Stimulated activated naive CD4-positive, alpha-beta T cell treated with Interleukin-2 at 50 U/mL for 16 hours (primary cell): ENCODE measurements around the gene CMTM1.
A peak's percentile ranks its signal among the peaks of the same experiment; 100 is the strongest.

ENCODE experiments used
- DNase-seq: peaks from one replicate; lab custom pipeline; 2025; lab: John Stamatoyannopoulos, UW

CMTM1 gene

GRCh38 chr16:66538910-66539309 lies 27.3 kb upstream of the CMTM1 start:
- DNase-seq: no peak

- no peak for DNase-seq
These were observed 26.4 kb upstream of the CMTM1 start for GRCh38 chr16:66539623-66540469.

GRCh38 chr16:66541388-66542355 lies 24.6 kb upstream of the CMTM1 start:
- no peak for DNase-seq

GRCh38 chr16:66542396-66542795 lies 23.8 kb upstream of the CMTM1 start:
- no peak for DNase-seq

GRCh38 chr16:66543541-66543940 lies 22.7 kb upstream of the CMTM1 start:
- DNase-seq: no peak

GRCh38 chr16:66544016-66544757 lies 22.1 kb upstream of the CMTM1 start:
- DNase-seq: no peak

- DNase-seq: no peak
These were observed 18.9 kb upstream of the CMTM1 start for GRCh38 chr16:66547101-66547989.

GRCh38 chr16:66548068-66548467 lies 18.2 kb upstream of the CMTM1 start:
- no peak for DNase-seq

GRCh38 chr16:66548868-66549267 lies 17.4 kb upstream of the CMTM1 start:
- DNase-seq: no peak

- DNase-seq: peak; percentile 65
These were observed 16.7 kb upstream of the CMTM1 start, which contains the start of gene TK2 for GRCh38 chr16:66549284-66550131. TSS of gene TK2 (minus strand) at chr16:66550122. CDS start at chr16:66550061, 61 bp downstream.

GRCh38 chr16:66551348-66551759 lies 14.9 kb upstream of the CMTM1 start:
- DNase-seq: peak; percentile 40

GRCh38 chr16:66551788-66552285 lies 14.4 kb upstream of the CMTM1 start:
- DNase-seq: no peak

- DNase-seq: peak; percentile 85
These were observed 13.7 kb upstream of the CMTM1 start, which contains the start of gene CKLF for GRCh38 chr16:66552286-66553177. TSS of gene CKLF (plus strand) at chr16:66552576. CDS start at chr16:66552716, 140 bp downstream.

- no peak for DNase-seq
These were observed 13.0 kb upstream of the CMTM1 start for GRCh38 chr16:66553223-66553622.

GRCh38 chr16:66554021-66554420 lies 12.2 kb upstream of the CMTM1 start:
- no peak for DNase-seq

- no peak for DNase-seq
These were observed 11.7 kb upstream of the CMTM1 start for GRCh38 chr16:66554495-66554894.

GRCh38 chr16:66560107-66560506 lies 6.1 kb upstream of the CMTM1 start:
- DNase-seq: no peak

GRCh38 chr16:66561381-66562080 lies 4.7 kb upstream of the CMTM1 start:
- no peak for DNase-seq
